ENCODE measurements around the gene PMEPA1.
"Not testable (repeated sequence)": the region's sequence is repeated elsewhere in the genome, so short reads cannot be mapped to it uniquely, and the experiment has no call there.

- TF ChIP-seq POLR2A, CTCF, EP300 (IDR thresholded peaks at IDR 0.05): not testable (repeated sequence)
Observed at GRCh38 chr20:57628962-57629308, 80.9 kb downstream of the PMEPA1 start.
